Mesendoderm (in vitro differentiated cells): ENCODE results near the gene TNIK. TPM values are rescaled to one million over a fixed set of nuclear protein-coding genes. Genes with fewer than 3 reads are reported as not detected.

Experiments used
- DNase-seq: peaks from one replicate; pipeline ENCODE4 v3.0.0; 2013
- H2AK5ac ChIP-seq: 2 replicates; pipeline ENCODE4 v1.6.1; 2013; ENCODE audit warnings: low read length, inconsistent platforms
- H2BK120ac ChIP-seq: 2 replicates; pipeline ENCODE4 v1.6.1; 2013; ENCODE audit warnings: low read depth, mild to moderate bottlenecking, low read length, moderate library complexity, mixed read lengths
- H2BK15ac ChIP-seq: replicated peaks from 2 replicates; pipeline ENCODE4 v1.6.1; 2013; ENCODE audit warnings: low read depth, mild to moderate bottlenecking, moderate library complexity
- H2BK5ac ChIP-seq: 2 replicates; pipeline ENCODE4 v1.6.1; 2013; ENCODE audit warnings: low read length, inconsistent platforms
- H3K18ac ChIP-seq: 2 replicates; pipeline ENCODE4 v1.6.1; 2013; ENCODE audit warnings: mild to moderate bottlenecking, low read length, mixed read lengths
- H3K23ac ChIP-seq: one replicate; pipeline ENCODE4 v1.6.1; 2013; ENCODE audit warnings: low read length
- H3K27ac ChIP-seq: 2 replicates; pipeline ENCODE4 v1.5.1; 2013; ENCODE audit warnings: low read depth, mild to moderate bottlenecking, inconsistent platforms, low read length, moderate library complexity
- H3K27me3 ChIP-seq: 2 replicates; pipeline ENCODE4 v1.6.1; 2013; ENCODE audit warnings: low read length, control low read depth, mild to moderate bottlenecking, inconsistent platforms; ENCODE audit not compliant: insufficient read depth, poor library complexity
- H3K36me3 ChIP-seq: 2 replicates; pipeline ENCODE4 v1.6.1; 2013; ENCODE audit warnings: low read length, inconsistent platforms; ENCODE audit not compliant: control insufficient read depth, insufficient read depth
- H3K4ac ChIP-seq: one replicate; pipeline ENCODE4 v1.6.1; 2013; ENCODE audit warnings: low read depth, mild to moderate bottlenecking, low read length, moderate library complexity
- H3K4me1 ChIP-seq: 2 replicates; pipeline ENCODE4 v1.6.1; 2013; ENCODE audit warnings: low read depth, low read length, inconsistent platforms; ENCODE audit not compliant: control insufficient read depth
- H3K4me2 ChIP-seq: 2 replicates; pipeline ENCODE4 v1.6.1; 2013; ENCODE audit warnings: low read length
- H3K4me3 ChIP-seq: 2 replicates; pipeline ENCODE4 v1.5.1; 2013; ENCODE audit warnings: mild to moderate bottlenecking, low read length
- H3K56ac ChIP-seq: one replicate; pipeline ENCODE4 v1.6.1; 2013; ENCODE audit warnings: low read length
- H3K79me1 ChIP-seq: 2 replicates; pipeline ENCODE4 v1.6.1; 2013; ENCODE audit warnings: low read length, inconsistent platforms
- H3K79me2 ChIP-seq: 2 replicates; pipeline ENCODE4 v1.6.1; 2013; ENCODE audit warnings: mild to moderate bottlenecking, low read length; ENCODE audit not compliant: control insufficient read depth, insufficient read depth
- H3K9ac ChIP-seq: 2 replicates; pipeline ENCODE4 v1.6.1; 2013; ENCODE audit warnings: low read length, inconsistent platforms
- H4K5ac ChIP-seq: one replicate; pipeline ENCODE4 v1.6.1; 2013; ENCODE audit warnings: low read length
- H4K8ac ChIP-seq: one replicate; pipeline ENCODE4 v1.6.1; 2013; ENCODE audit warnings: low read depth, mild to moderate bottlenecking, control low read depth, low read length, moderate library complexity
- WGBS: extraction: QIAGEN DNeasy Blood & Tissue Kit; methylation state at CpG from one replicate; pipeline ENCODE4 v1.1.7; 2013; ENCODE audit warnings: low lambda C conversion rate, missing lambda C conversion rate; ENCODE audit not compliant: insufficient coverage; ENCODE audit errors: extremely low coverage; 5-methylcytosine and 5-hydroxymethylcytosine counted together
- small RNA-seq: library from polyadenylated mRNA; stranded (forward); fragments of <200 nt; extraction: miRNeasy Mini kit (QIAGEN cat#:217004); gene quantifications from one replicate; pipeline ENCODE3, GENCODE V24; 2013; ENCODE audit not compliant: insufficient read depth

Gene TNIK

GRCh38 chr3:171021377-171021776, 438.8 kb downstream of the TNIK start:
- no peak overlapping the region for H4K8ac ChIP-seq
- H3K56ac ChIP-seq = no peak overlapping the region

GRCh38 chr3:171018156-171018935, 441.9 kb downstream of the TNIK start:
- Histone ChIP-seq H3K4me1 (no peaks in the 10 kb centered on the region), H3K4ac (no peak overlapping the region), H2AK5ac (no peak overlapping the region), H2BK15ac (no peak overlapping the region), H3K36me3 (no peaks in the 10 kb centered on the region), H3K27ac (no peak overlapping the region), H3K9ac (no peak overlapping the region), H3K4me3 (no peak overlapping the region), H4K5ac (no peak overlapping the region), H2BK5ac (no peak overlapping the region), H4K8ac (no peak overlapping the region), H3K79me2 (no peaks in the 10 kb centered on the region), H3K23ac (no peak overlapping the region), H3K4me2 (no peak overlapping the region), H3K56ac (no peak overlapping the region), H3K18ac (no peak overlapping the region), H2BK120ac (no peak overlapping the region), H3K79me1 (no peaks in the 10 kb centered on the region), H3K27me3 (no peaks in the 10 kb centered on the region)
- DNase-seq = peak; percentile 32
- WGBS = no CpG with 5 or more reads among the region's 6 CpGs

More at GRCh38 chr3:171021377-171021776, 438.8 kb downstream of the TNIK start:
- DNase-seq = no peak
- no peak overlapping the region for H2AK5ac ChIP-seq
- H2BK5ac ChIP-seq = no peak overlapping the region
- H3K79me1 ChIP-seq = no peaks in the 10 kb centered on the region
- no peaks in the 10 kb centered on the region for H3K36me3 ChIP-seq
- no peak overlapping the region for H3K9ac ChIP-seq
- no CpG with 5 or more reads among the region's 4 CpGs for WGBS
- no peaks in the 10 kb centered on the region for H3K27me3 ChIP-seq
- no peak overlapping the region for H3K4me3 ChIP-seq
- no peak overlapping the region for H3K23ac ChIP-seq
- H3K18ac ChIP-seq = no peak overlapping the region
- H3K4ac ChIP-seq = no peak overlapping the region
- no peaks in the 10 kb centered on the region for H3K4me1 ChIP-seq
- no peak overlapping the region for H2BK15ac ChIP-seq
- H3K4me2 ChIP-seq = no peak overlapping the region
- H4K5ac ChIP-seq = no peak overlapping the region
- H3K27ac ChIP-seq = no peak overlapping the region
- H3K79me2 ChIP-seq = no peaks in the 10 kb centered on the region
- H2BK120ac ChIP-seq = no peak overlapping the region

GRCh38 chr3:171013822-171014748, 446.1 kb downstream of the TNIK start:
- no peak for DNase-seq
- Histone ChIP-seq H3K79me1 (no peaks in the 10 kb centered on the region), H2AK5ac (no peak overlapping the region), H3K79me2 (no peaks in the 10 kb centered on the region), H4K8ac (no peak overlapping the region), H3K4ac (no peak overlapping the region), H3K4me2 (no peak overlapping the region), H3K23ac (no peak overlapping the region), H2BK120ac (no peak overlapping the region), H3K4me1 (no peaks in the 10 kb centered on the region), H3K4me3 (no peak overlapping the region), H3K36me3 (no peaks in the 10 kb centered on the region), H3K27ac (no peak overlapping the region), H3K9ac (no peak overlapping the region), H3K18ac (no peak overlapping the region), H3K56ac (no peak overlapping the region), H4K5ac (no peak overlapping the region), H3K27me3 (no peaks in the 10 kb centered on the region), H2BK15ac (no peak overlapping the region), H2BK5ac (no peak overlapping the region)
- WGBS = no CpG with 5 or more reads among the region's 5 CpGs

- WGBS = no CpG with 5 or more reads among the region's 4 CpGs
- no peak overlapping the region for H3K4ac ChIP-seq
- no peak overlapping the region for H3K23ac ChIP-seq
- H3K4me1 ChIP-seq = no peaks in the 10 kb centered on the region
- no peak overlapping the region for H2BK5ac ChIP-seq
- no peak overlapping the region for H3K27ac ChIP-seq
- H3K79me1 ChIP-seq = no peaks in the 10 kb centered on the region
- H3K79me2 ChIP-seq = no peaks in the 10 kb centered on the region
- no peak overlapping the region for H2AK5ac ChIP-seq
- H3K36me3 ChIP-seq = no peaks in the 10 kb centered on the region
- H3K4me3 ChIP-seq = no peak overlapping the region
- H3K9ac ChIP-seq = no peak overlapping the region
- no peak overlapping the region for H3K4me2 ChIP-seq
- no peak overlapping the region for H3K18ac ChIP-seq
- no peak overlapping the region for H4K5ac ChIP-seq
- H3K56ac ChIP-seq = no peak overlapping the region
- no peak overlapping the region for H2BK15ac ChIP-seq
- H3K27me3 ChIP-seq = no peaks in the 10 kb centered on the region
- no peak overlapping the region for H2BK120ac ChIP-seq
- H4K8ac ChIP-seq = no peak overlapping the region
- DNase-seq = no peak
These were observed 448.3 kb downstream of the TNIK start for GRCh38 chr3:171011873-171012336.

Small RNA genes lying within 50 kb of the gene (small RNA-seq; reads per million reads assigned to genes)
- gene MIR569 (not detected), gene RF00019 (not detected), gene RNU6-348P (not detected)
